GM23248 (cell line): ENCODE data around the gene ITGB2. TPM values are rescaled to one million over a fixed set of nuclear protein-coding genes. Genes with fewer than 3 reads are reported as not detected.

Experiments used
- DNase-seq: peaks from one replicate; pipeline ENCODE4 v3.0.0-alpha.2; 2015
- H2AFZ ChIP-seq: fragments of 200-600 bp; sonication (generic); 2 replicates; pipeline ENCODE4 v1.6.1; 2016; ENCODE audit warnings: antibody characterized with exemption
- H3F3A ChIP-seq: fragments of 200-600 bp; sonication (generic); 2 replicates; pipeline ENCODE4 v1.6.1; 2016; ENCODE audit warnings: mild to moderate bottlenecking, antibody characterized with exemption, mixed run types; ENCODE audit not compliant: insufficient read depth
- H3K27ac ChIP-seq: fragments of 200-600 bp; sonication (generic); 2 replicates; pipeline ENCODE4 v1.5.1; 2016; ENCODE audit warnings: mild to moderate bottlenecking
- H3K27me3 ChIP-seq: fragments of 200-600 bp; sonication (generic); replicated peaks from 2 replicates; pipeline ENCODE4 v1.6.1; 2016; ENCODE audit warnings: mild to moderate bottlenecking; ENCODE audit not compliant: insufficient read depth
- H3K36me3 ChIP-seq: fragments of 200-600 bp; sonication (generic); 2 replicates; pipeline ENCODE4 v1.6.1; 2016; ENCODE audit warnings: low read depth, mild to moderate bottlenecking
- H3K4me1 ChIP-seq: fragments of 200-600 bp; sonication (generic); 2 replicates; pipeline ENCODE4 v1.6.1; 2016; ENCODE audit warnings: mild to moderate bottlenecking; ENCODE audit not compliant: insufficient read depth
- H3K4me2 ChIP-seq: fragments of 200-600 bp; sonication (generic); one replicate; pipeline ENCODE4 v1.6.1; 2016; ENCODE audit warnings: mild to moderate bottlenecking; ENCODE audit not compliant: unreplicated experiment
- H3K4me3 ChIP-seq: fragments of 200-600 bp; sonication (generic); 2 replicates; pipeline ENCODE4 v1.5.1; 2016; ENCODE audit warnings: mild to moderate bottlenecking
- H3K79me2 ChIP-seq: fragments of 200-600 bp; sonication (generic); 2 replicates; pipeline ENCODE4 v1.6.1; 2016; ENCODE audit warnings: mild to moderate bottlenecking; ENCODE audit not compliant: insufficient read depth
- H3K9ac ChIP-seq: fragments of 200-600 bp; sonication (generic); 2 replicates; pipeline ENCODE4 v1.6.1; 2016; ENCODE audit warnings: mild to moderate bottlenecking
- H3K9me2 ChIP-seq: fragments of 200-600 bp; sonication (generic); 2 replicates; pipeline ENCODE4 v1.6.1; 2016; ENCODE audit warnings: mixed run types, mild to moderate bottlenecking, moderate library complexity; ENCODE audit not compliant: insufficient read depth
- H3K9me3 ChIP-seq: fragments of 200-600 bp; sonication (generic); one replicate; pipeline ENCODE4 v1.6.1; 2017; ENCODE audit warnings: low read depth
- H4K20me1 ChIP-seq: fragments of 200-600 bp; sonication (generic); 2 replicates; pipeline ENCODE4 v1.6.0; 2016; ENCODE audit not compliant: insufficient read depth
- EZH2 ChIP-seq: fragments of 200-600 bp; sonication (generic); IDR thresholded peaks from 2 replicates; pipeline ENCODE4 v1.6.1; 2018; ENCODE audit warnings: antibody characterized with exemption, mild to moderate bottlenecking; ENCODE audit not compliant: insufficient read depth, poor library complexity, severe bottlenecking
- EZH2phosphoT487 ChIP-seq: fragments of 200-600 bp; sonication (generic); IDR thresholded peaks from 2 replicates; pipeline ENCODE4 v1.6.1; 2018; ENCODE audit warnings: antibody characterized with exemption, moderate library complexity, mild to moderate bottlenecking, low read depth; ENCODE audit not compliant: insufficient read depth
- WGBS, 2 experiments: methylation state at CpG; one replicate each; pipeline ENCODE4 v1.1.6; 2015 to 2017; ENCODE audit warnings: low lambda C conversion rate in 2 of 2, low coverage in 1 of 2; ENCODE audit errors: missing lambda C conversion rate in 2 of 2; 5-methylcytosine and 5-hydroxymethylcytosine counted together
- in situ Hi-C: fragments of 300-500 bp; cut with MboI; formaldehyde crosslinking; loops from 2 replicates; pipeline ENCODE4 v1.15.0; 2020
- polyA plus RNA-seq: library from polyadenylated mRNA; unstranded; fragments of >200 nt; fragmentation: Nextera tagmentation; extraction: Ambion mirVana; gene quantifications from 2 replicates; pipeline ENCODE4 v1.2.1, GENCODE V29; 2016
- total RNA-seq: library from RNA; depleted of rRNA; stranded (reverse); fragments of >200 nt; shearing (Covaris generic); gene quantifications from 2 replicates; pipeline ENCODE4 v1.2.3, GENCODE V29; 2014

The ITGB2 gene
- total and polyA plus RNA-seq, 2 experiments from 2014 or later, result 1.3 to 2.2 TPM

DNA sequence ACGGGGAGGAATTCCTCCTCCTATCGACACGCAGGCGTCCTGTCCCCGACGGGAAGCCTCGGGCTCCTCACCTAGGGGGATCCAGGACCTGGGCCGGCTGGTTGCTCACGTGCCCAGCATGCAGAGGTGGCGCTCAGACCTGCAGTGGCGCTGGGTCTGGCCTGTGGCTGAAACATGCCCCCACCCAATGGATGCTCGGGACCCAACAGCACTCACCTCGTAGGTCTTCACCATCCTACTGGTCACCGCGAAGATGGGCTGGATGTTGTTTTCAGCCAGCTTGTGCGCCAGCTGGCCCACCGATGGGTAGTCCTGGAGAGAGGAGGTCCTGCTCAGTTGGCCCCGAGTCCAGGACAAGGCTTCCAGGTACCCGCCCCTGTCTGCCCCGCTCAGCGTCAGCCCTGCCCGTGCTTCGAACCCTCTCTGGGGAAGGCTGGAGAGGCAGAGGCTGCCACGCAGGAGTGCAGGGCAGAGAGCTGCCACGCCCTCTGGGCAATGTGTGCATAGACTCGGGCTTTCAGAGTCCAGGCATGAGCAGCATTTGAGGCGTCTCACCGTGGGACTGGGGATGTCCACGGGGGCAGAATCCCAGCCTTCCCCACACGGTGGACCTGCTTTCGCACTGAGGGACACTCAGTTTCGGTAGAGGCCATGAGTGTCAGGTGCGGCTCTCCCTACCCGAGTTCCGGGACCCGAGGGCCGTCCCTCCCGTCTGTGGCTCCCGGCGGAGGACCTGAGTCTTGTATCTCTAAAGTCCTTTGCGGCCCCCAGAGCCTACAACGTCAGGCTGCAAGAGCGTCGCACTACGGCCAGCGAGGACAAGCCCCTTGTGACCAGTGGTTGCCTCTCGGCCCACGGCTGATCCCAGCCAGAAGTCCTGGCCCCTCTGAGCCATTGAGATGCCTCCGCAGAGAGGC is 21.6 kb downstream of the ITGB2 start:
- H3K9me2 ChIP-seq, result no peaks in the 10 kb centered on the region
- no peak for TF ChIP-seq EZH2
- TF ChIP-seq EZH2phosphoT487, result no peak
- H2AFZ ChIP-seq, result no peak overlapping the region
- 81% methylated on average over 48 to 49 of the region's 49 CpGs for whole genome bisulfite sequencing, 2 experiments
- H3K9ac ChIP-seq, result no peak overlapping the region
- in situ Hi-C loops, result no loop called here
- no peak overlapping the region for H3K4me2 ChIP-seq
- H3K4me1 ChIP-seq, result no peaks in the 10 kb centered on the region
- H3K36me3 ChIP-seq, result no peaks in the 10 kb centered on the region
- no peaks in the 10 kb centered on the region; the same call in 1 of the 2 replicates for H3F3A ChIP-seq
- H4K20me1 ChIP-seq, result no peaks in the 10 kb centered on the region
- H3K27me3 ChIP-seq, result no peaks in the 10 kb centered on the region
- H3K4me3 ChIP-seq, result no peak overlapping the region
- H3K9me3 ChIP-seq, result no peaks in the 10 kb centered on the region
- no peak overlapping the region for H3K27ac ChIP-seq
- no peak for DNase-seq
- no peaks in the 10 kb centered on the region for H3K79me2 ChIP-seq

DNA sequence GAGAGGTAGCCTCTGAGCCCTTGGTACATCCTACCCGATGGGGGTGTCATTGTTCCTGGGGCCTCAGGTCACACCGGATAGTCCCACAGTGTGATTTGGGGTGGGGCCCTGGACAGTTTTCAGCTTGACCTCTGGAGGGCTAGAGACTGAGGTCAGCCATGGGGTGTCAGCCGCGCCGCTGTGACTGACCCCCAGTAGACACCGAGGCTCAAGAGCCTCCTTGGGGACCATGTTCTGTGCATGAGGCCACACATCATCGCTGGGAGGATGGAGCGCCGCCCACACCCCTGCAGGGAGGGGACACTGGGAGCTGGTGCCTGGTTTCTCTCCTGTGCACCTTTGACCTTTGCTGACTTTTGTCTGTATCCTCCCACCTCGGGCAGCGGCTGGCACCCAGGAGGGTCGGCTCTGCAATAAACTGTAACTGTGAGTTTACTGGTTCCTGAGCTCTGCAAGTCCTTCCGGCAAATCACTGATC is 22.6 kb downstream of the ITGB2 start:
- 50 to 58% methylated on average over 9 to 13 of the region's 13 CpGs for WGBS, 2 experiments
- Histone ChIP-seq H3K36me3 (no peaks in the 10 kb centered on the region), H3K9me2 (no peaks in the 10 kb centered on the region), H3K27me3 (no peaks in the 10 kb centered on the region), H4K20me1 (no peaks in the 10 kb centered on the region), H3K9me3 (no peaks in the 10 kb centered on the region), H3K27ac (no peak overlapping the region), H3K4me2 (no peak overlapping the region), H3K4me1 (no peaks in the 10 kb centered on the region), H3K9ac (no peak overlapping the region), H2AFZ (no peak overlapping the region), H3K79me2 (no peaks in the 10 kb centered on the region), H3F3A (no peaks in the 10 kb centered on the region; the same call in 1 of the 2 replicates), H3K4me3 (no peak overlapping the region)
- no peak for DNase-seq
- in situ Hi-C loops, result no loop called here
- TF ChIP-seq EZH2phosphoT487, result no peak

DNA sequence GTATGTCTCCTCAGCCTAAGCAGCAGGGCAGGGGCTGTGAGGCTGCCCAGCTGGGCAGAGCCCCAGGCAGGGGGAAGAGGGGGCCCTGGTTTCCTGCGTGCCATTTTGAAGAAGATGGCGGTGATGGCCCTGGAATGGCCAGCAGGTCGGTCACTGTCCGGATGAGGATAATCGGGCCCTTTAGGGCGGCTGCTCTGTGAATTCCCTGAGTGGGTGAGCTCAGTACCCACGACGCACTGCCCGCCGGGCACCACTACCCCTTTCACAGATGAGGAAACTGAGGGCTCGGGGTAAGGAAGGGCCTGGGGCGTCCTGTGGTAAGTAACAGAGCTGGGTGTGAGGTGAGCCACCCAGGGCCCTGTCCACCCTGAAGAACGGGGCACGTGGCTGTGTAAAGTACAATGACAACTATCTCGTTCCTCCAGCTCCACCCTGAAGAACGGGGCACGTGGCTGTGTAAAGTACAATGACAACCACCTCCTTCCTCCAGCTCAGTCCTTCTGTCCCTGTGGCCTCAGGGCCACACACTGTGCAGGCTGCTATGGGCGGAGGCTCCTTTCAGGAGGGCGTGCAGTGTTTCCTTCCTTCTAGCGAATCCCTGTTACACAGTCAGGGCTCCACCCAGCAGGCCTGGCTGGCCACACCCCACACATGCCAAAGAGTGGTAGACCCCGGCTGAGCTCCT is 23.2 kb downstream of the ITGB2 start:
- no peaks in the 10 kb centered on the region for H3K79me2 ChIP-seq
- WGBS, 2 experiments, result 80% methylated on average over 21 of the region's 21 CpGs
- no peaks in the 10 kb centered on the region for H3K9me3 ChIP-seq
- H3K27ac ChIP-seq, result no peak overlapping the region
- in situ Hi-C loops, result no loop called here
- H2AFZ ChIP-seq, result no peak overlapping the region
- H3K4me2 ChIP-seq, result no peak overlapping the region
- DNase-seq, result no peak
- no peaks in the 10 kb centered on the region for H3K9me2 ChIP-seq
- H4K20me1 ChIP-seq, result no peaks in the 10 kb centered on the region
- TF ChIP-seq EZH2phosphoT487 (no peak), EZH2 (no peak)
- no peaks in the 10 kb centered on the region for H3K27me3 ChIP-seq
- H3K4me3 ChIP-seq, result no peak overlapping the region
- no peaks in the 10 kb centered on the region for H3K4me1 ChIP-seq
- H3K36me3 ChIP-seq, result no peaks in the 10 kb centered on the region
- H3K9ac ChIP-seq, result no peak overlapping the region
- no peaks in the 10 kb centered on the region; the same call in 1 of the 2 replicates for H3F3A ChIP-seq

GRCh38 chr21:44896561-44897286 is 24.0 kb downstream of the ITGB2 start:
- Histone ChIP-seq H4K20me1 (no peaks in the 10 kb centered on the region), H3K27ac (no peak overlapping the region), H3K9me3 (no peaks in the 10 kb centered on the region), H3K4me3 (no peak overlapping the region), H2AFZ (no peak overlapping the region), H3K9ac (no peak overlapping the region), H3K4me2 (no peak overlapping the region), H3K36me3 (no peaks in the 10 kb centered on the region), H3K4me1 (no peaks in the 10 kb centered on the region), H3F3A (no peaks in the 10 kb centered on the region), H3K27me3 (no peaks in the 10 kb centered on the region), H3K9me2 (no peaks in the 10 kb centered on the region), H3K79me2 (no peaks in the 10 kb centered on the region)
- 84 to 85% methylated on average over 23 to 25 of the region's 25 CpGs for WGBS, 2 experiments
- TF ChIP-seq EZH2 (no peak), EZH2phosphoT487 (no peak)
- DNase-seq, result no peak
- in situ Hi-C loops, result no loop called here
